ENCODE measurements around the gene PZP. TPM values are rescaled to one million over a fixed set of nuclear protein-coding genes. Genes with fewer than 3 reads are reported as not detected.
A peak's percentile ranks its signal among the peaks of the same experiment; 100 is the strongest.

PZP gene
- total and polyA plus RNA-seq, 2 of the 13 experiments (the other 11 are each of a cell fraction or from before 2014, with no cell fraction given) = 0.07 to 0.89 TPM

GRCh38 chr12:9109213-9109522 is 99.0 kb downstream of the PZP start:
- no peak for FAIRE-seq
- no peak for DNase-seq (ENCODE audit: low spot score)
- Histone ChIP-seq H3K9ac (ENCODE audit: insufficient read depth, low read depth, low read length) (no peak overlapping the region), H3K4me2 (ENCODE audit: low read depth, low read length) (no peak overlapping the region), H3K4me3 (replicated peaks in 1 of 3; ENCODE audit: insufficient read depth in 1 of 3, low read depth in 2 of 3, low read length in 3 of 3) (no peak overlapping the region), H3K79me2 (ENCODE audit: insufficient read depth, low read length) (peaks cover 28% of the 10 kb centered on the region), H3K27me3 (ENCODE audit: control insufficient read depth in 1 of 2, insufficient read depth in 2 of 2, low read length in 2 of 2) (no peaks in the 10 kb centered on the region), H2AFZ (ENCODE audit: low read length) (no peak overlapping the region), H3K9me3 (ENCODE audit: low read length) (no peaks in the 10 kb centered on the region), H3K27ac (ENCODE audit: extremely low read length, insufficient read depth, low read length) (peak overlapping the region; percentile 9), H4K20me1 (ENCODE audit: insufficient read depth, low read length) (peaks cover 51% of the 10 kb centered on the region), H3K36me3 (replicated peaks in 1 of 2; ENCODE audit: control insufficient read depth in 1 of 2, insufficient read depth in 2 of 2, low read length in 2 of 2) (peaks cover 30 to 74% of the 10 kb centered on the region in 2 experiments), H3K4me1 (ENCODE audit: insufficient read depth, low read length) (peaks cover 58% of the 10 kb centered on the region)
- BruUV-seq (replicated peaks) = no TSS peak
- WGBS (ENCODE audit: low lambda C conversion rate) = 100% methylated on average over 1 of the region's 1 CpG
- CTCF ChIA-PET (ENCODE audit: low intra/inter-chr PET ratio, low total read pairs) = no interaction called here
- in situ Hi-C loops (cut with HindIII; ENCODE audit: extremely low pct_ligation_motif_present, low pct_unique_long_range_greater_than_20kb) = no loop called here
- intact Hi-C loops (cut with micrococcal nuclease; ENCODE audit: unreplicated experiment) = no loop called here
- no peak for ATAC-seq
- POLR2A ChIA-PET = no interaction called here
- no peak for TF ChIP-seq ZBTB14 (CRISPR knock-in tag; IDR thresholded peaks at IDR 0.05)
- TF ChIP-seq, protein P1, sequence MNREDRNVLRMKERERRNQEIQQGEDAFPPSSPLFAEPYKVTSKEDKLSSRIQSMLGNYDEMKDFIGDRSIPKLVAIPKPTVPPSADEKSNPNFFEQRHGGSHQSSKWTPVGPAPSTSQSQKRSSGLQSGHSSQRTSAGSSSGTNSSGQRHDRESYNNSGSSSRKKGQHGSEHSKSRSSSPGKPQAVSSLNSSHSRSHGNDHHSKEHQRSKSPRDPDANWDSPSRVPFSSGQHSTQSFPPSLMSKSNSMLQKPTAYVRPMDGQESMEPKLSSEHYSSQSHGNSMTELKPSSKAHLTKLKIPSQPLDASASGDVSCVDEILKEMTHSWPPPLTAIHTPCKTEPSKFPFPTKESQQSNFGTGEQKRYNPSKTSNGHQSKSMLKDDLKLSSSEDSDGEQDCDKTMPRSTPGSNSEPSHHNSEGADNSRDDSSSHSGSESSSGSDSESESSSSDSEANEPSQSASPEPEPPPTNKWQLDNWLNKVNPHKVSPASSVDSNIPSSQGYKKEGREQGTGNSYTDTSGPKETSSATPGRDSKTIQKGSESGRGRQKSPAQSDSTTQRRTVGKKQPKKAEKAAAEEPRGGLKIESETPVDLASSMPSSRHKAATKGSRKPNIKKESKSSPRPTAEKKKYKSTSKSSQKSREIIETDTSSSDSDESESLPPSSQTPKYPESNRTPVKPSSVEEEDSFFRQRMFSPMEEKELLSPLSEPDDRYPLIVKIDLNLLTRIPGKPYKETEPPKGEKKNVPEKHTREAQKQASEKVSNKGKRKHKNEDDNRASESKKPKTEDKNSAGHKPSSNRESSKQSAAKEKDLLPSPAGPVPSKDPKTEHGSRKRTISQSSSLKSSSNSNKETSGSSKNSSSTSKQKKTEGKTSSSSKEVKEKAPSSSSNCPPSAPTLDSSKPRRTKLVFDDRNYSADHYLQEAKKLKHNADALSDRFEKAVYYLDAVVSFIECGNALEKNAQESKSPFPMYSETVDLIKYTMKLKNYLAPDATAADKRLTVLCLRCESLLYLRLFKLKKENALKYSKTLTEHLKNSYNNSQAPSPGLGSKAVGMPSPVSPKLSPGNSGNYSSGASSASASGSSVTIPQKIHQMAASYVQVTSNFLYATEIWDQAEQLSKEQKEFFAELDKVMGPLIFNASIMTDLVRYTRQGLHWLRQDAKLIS (CRISPR knock-in tag; IDR thresholded peaks at IDR 0.05) = 0 out of 2 replicates have a peak, but pooled peaks have one; percentile 13
- peak; percentile 93 for TF ChIP-seq PAF1 (CRISPR knock-in tag; IDR thresholded peaks at IDR 0.05)
- no peak for TF ChIP-seq SOX6 (IDR thresholded peaks at IDR 0.05)
- no peak for TF ChIP-seq SOX6 (CRISPR knock-in tag; IDR thresholded peaks at IDR 0.05)
- no peak for TF ChIP-seq TBX2 (CRISPR knock-in tag; IDR thresholded peaks at IDR 0.05; ENCODE audit: borderline replicate concordance)
- TF ChIP-seq, protein P2, sequence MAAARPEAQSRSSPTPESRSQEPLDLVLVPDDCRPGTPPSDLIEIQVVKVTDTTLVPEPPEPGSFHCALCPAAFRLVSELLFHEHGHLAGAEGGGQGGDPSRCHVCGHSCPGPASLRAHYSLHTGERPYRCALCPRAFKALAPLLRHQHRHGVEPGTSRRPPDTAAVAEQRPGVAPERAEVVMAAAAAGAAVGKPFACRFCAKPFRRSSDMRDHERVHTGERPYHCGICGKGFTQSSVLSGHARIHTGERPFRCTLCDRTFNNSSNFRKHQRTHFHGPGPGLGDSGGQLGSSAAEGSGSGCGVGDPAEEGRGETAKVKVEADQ (CRISPR knock-in tag; IDR thresholded peaks at IDR 0.05; ENCODE audit: borderline replicate concordance) = no peak
- no peak for TF ChIP-seq ZNF142 (CRISPR knock-in tag; IDR thresholded peaks at IDR 0.05)
- TF ChIP-seq, protein P3, sequence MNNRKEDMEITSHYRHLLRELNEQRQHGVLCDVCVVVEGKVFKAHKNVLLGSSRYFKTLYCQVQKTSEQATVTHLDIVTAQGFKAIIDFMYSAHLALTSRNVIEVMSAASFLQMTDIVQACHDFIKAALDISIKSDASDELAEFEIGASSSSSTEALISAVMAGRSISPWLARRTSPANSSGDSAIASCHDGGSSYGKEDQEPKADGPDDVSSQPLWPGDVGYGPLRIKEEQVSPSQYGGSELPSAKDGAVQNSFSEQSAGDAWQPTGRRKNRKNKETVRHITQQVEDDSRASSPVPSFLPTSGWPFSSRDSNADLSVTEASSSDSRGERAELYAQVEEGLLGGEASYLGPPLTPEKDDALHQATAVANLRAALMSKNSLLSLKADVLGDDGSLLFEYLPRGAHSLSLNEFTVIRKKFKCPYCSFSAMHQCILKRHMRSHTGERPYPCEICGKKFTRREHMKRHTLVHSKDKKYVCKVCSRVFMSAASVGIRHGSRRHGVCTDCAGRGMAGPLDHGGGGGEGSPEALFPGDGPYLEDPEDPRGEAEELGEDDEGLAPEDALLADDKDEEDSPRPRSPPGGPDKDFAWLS (CRISPR knock-in tag; IDR thresholded peaks at IDR 0.05; ENCODE audit: borderline replicate concordance) = no peak
